ENCODE results near the gene PHETA2. TPM values are rescaled to one million over a fixed set of nuclear protein-coding genes. Genes with fewer than 3 reads are reported as not detected.

PHETA2 gene
- total and polyA plus RNA-seq, 2 of the 8 experiments (the other 6 are each of a cell fraction or from before 2014, with no cell fraction given) = 7.4 to 7.6 TPM

DNA sequence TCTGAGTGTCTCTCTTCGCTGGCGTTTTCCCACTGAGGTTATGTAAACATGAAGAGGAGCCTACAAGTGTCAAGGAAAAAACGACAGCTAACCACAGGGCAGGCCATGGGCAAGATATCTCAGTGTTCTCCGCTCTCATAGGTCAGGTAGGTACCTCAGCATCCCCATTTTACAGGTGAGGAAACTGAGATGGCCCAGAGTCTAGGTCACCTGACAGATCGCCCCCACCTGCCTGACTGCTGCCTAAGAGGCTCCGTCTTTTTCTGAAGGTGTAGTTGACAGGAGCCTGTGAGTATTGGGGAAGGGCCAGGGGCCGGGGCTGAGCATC lies 17.4 kb downstream of the PHETA2 start:
- Histone ChIP-seq H3K4ac (replicated peaks; ENCODE audit: insufficient read length, low read depth, low read length) (no peak overlapping the region), H3K4me3 (ENCODE audit: extremely low read depth in 1 of 4, insufficient read depth in 2 of 4, low read depth in 3 of 4, low read length in 4 of 4) (peak overlapping the region; percentile 18 to 93 (median 60); a peak in 7 of 8 replicates), H2BK120ac (replicated peaks; ENCODE audit: low read depth, low read length) (no peak overlapping the region), H2BK15ac (ENCODE audit: low read length) (no peak overlapping the region), H4K20me1 (replicated peaks in 1 of 2; ENCODE audit: control insufficient read depth in 1 of 2, insufficient read depth in 2 of 2, low read length in 2 of 2) (peaks cover 0 to 4% of the 10 kb centered on the region in 2 experiments), H3K14ac (ENCODE audit: insufficient read length) (no peak overlapping the region), H3K4me1 (replicated peaks in 1 of 4; ENCODE audit: control insufficient read depth in 3 of 4, insufficient read depth in 4 of 4, low read length in 3 of 4) (peaks cover 0 to 5% (median 1%) of the 10 kb centered on the region in 4 experiments; a peak in 2 of 7 replicates), H2BK12ac (ENCODE audit: low read depth, low read length) (no peak overlapping the region), H3K23me2 (ENCODE audit: low read depth, low read length) (peaks cover 2% of the 10 kb centered on the region; the same call in 1 of the 2 replicates), H2AK5ac (ENCODE audit: low read depth, low read length) (no peak overlapping the region), H3K56ac (replicated peaks; ENCODE audit: insufficient read length, low read depth, low read length) (no peak overlapping the region), H4K5ac (ENCODE audit: insufficient read length, low read depth, low read length) (no peak overlapping the region), H3K9ac (replicated peaks in 1 of 4; ENCODE audit: extremely low read depth in 1 of 4, low read depth in 3 of 4, low read length in 3 of 4) (peak overlapping the region in 1 of 4 experiments; percentile 26; a peak in 2 of 7 replicates), H3K27ac (ENCODE audit: low read depth, low read length) (no peak overlapping the region), H3K27me3 (replicated peaks in 1 of 4; ENCODE audit: control insufficient read depth in 3 of 4, extremely low read depth in 1 of 4, insufficient read depth in 3 of 4, low read length in 3 of 4) (0 out of 7 replicates have a peak, but pooled peaks cover 0 to 2% (median 0%) of the 10 kb centered on the region in 4 experiments), H2AFZ (ENCODE audit: low read length) (peak overlapping the region; percentile 67), H3K36me3 (ENCODE audit: control insufficient read depth in 2 of 4, insufficient read depth in 4 of 4, low read length in 3 of 4) (peaks cover 0 to 9% (median 8%) of the 10 kb centered on the region in 4 experiments), H2BK5ac (ENCODE audit: low read depth, low read length) (no peak overlapping the region), H4K8ac (ENCODE audit: extremely low read depth, insufficient read depth, low read length) (no peak overlapping the region), H4K91ac (replicated peaks; ENCODE audit: insufficient read length, low read length) (no peak overlapping the region), H2BK20ac (ENCODE audit: low read length) (no peak overlapping the region), H3K4me2 (ENCODE audit: insufficient read depth in 1 of 2, low read depth in 2 of 2, low read length in 2 of 2) (peak overlapping the region; percentile 51 to 77), H3K9me3 (ENCODE audit: insufficient read depth in 2 of 2, low read depth in 1 of 2, low read length in 1 of 2) (no peaks in the 10 kb centered on the region; a peak in 1 of 4 replicates), H3K18ac (ENCODE audit: extremely low read depth, low read length) (no peak overlapping the region), H3K79me1 (ENCODE audit: low read depth, low read length) (peaks cover 4% of the 10 kb centered on the region; the same call in 1 of the 2 replicates), H3K79me2 (ENCODE audit: control insufficient read depth in 1 of 2, insufficient read depth in 2 of 2, low read length in 2 of 2) (peaks cover 7 to 17% of the 10 kb centered on the region in 2 experiments; a peak in 3 of 4 replicates), H3K23ac (ENCODE audit: insufficient read length) (no peak overlapping the region)
- TF ChIP-seq TAF7 (optimal IDR thresholded peaks at IDR 0.05; ENCODE audit: borderline replicate concordance, low read depth, low read length) (no peak), HDAC2 (IDR thresholded peaks at IDR 0.05; ENCODE audit: borderline replicate concordance in 1 of 2, low read depth in 2 of 2, low read length in 2 of 2) (peak in 1 of 2 experiments; percentile 45; a peak in 1 of 4 replicates), KDM1A (IDR thresholded peaks at IDR 0.05; ENCODE audit: borderline replicate concordance, low read length) (peak; percentile 89; the same call in 1 of the 2 replicates)
- 55% methylated on average over 7 of the region's 7 CpGs; no CpG with 5 or more reads in 1 of the 2 experiments for WGBS, 2 experiments (ENCODE audit: extremely low coverage in 1 of 2, insufficient coverage in 1 of 2, insufficient read length in 1 of 2, insufficient replicate concordance in 2 of 2, low coverage in 1 of 2, low lambda C conversion rate in 2 of 2, missing lambda C conversion rate in 1 of 2)
- FAIRE-seq (no peak), DNase-seq (ENCODE audit: low read depth in 1 of 2, low spot score in 2 of 2) (no peak)
- CTCF ChIA-PET (ENCODE audit: partially characterized antibody) = interaction anchor here (0.8 to 7.1 kb wide), 19 partner anchors 8 to 352 kb away, joined by 3 to 55 read pairs (median 4); partner anchors contain the start of gene SMDT1
- POLR2A ChIA-PET (ENCODE audit: partially characterized antibody) = interaction anchor here (0.6 to 6.2 kb wide), 11 partner anchors 10 to 208 kb away, joined by 3 to 94 read pairs (median 10); partner anchors contain the start of genes CENPM, NAGA, PHETA2 and SEPTIN3

Data from H1 (cell line).